HuH-7.5 (cell line): Measurements from ENCODE around the gene DYNLT2B.
"Not testable (repeated sequence)": the region's sequence is repeated elsewhere in the genome, so short reads cannot be mapped to it uniquely, and the experiment has no call there.

Experiments used
- DNase-seq: peaks from one replicate; pipeline ENCODE4 v3.0.0; 2011; ENCODE audit warnings: low spot score

The DYNLT2B gene

GRCh38 chr3:196323691-196324090 is 5.7 kb upstream of the DYNLT2B start:
- no peak for DNase-seq

- DNase-seq = no peak
Measured at GRCh38 chr3:196323016-196323415, 5.0 kb upstream of the DYNLT2B start.

DNA sequence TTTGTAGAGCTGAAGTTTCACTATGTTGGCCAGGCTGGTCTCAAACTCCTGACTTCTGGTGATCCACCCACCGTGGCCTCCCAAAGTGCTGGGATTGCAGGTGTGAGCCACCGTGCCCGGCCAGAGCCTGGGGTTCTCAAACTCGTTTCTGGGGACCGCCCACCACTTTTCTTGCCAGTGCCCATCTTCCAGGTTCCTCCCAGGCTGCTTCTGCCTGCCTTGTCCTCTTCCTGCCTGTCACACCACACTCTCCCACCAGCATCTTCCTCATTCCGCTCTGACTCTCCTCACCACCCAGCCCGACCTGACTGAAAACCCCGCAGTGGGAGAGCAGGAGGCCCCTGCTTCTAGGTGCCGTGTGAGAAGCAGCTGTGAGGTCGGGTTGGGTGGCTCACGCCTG is 3.1 kb upstream of the DYNLT2B start:
- DNase-seq = no peak

DNA sequence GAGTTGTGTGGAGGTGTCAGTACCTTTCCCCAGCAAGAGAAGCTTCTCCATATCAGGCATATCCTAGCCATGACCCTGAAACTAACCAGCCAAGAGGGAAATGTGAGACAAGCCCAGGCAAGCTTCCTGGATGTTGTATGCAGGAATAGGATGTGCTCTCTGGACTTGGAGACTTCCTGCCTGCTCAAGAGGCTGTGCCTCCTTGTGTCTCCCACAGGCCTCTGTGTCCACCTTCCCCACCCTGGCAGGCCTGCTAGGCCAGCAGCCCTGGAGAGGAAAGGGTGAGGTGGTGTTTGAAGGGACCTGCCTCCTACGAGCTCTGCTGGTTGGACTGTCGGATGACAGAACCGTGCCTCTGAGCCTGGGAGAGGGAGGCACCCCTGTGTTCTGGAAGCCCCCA is 2.1 kb upstream of the DYNLT2B start:
- DNase-seq = no peak

GRCh38 chr3:196316799-196317686 is 997 bp downstream of the DYNLT2B start:
- DNase-seq = not testable (repeated sequence)

- DNase-seq = no peak
Measured at GRCh38 chr3:196315821-196316220, 2.2 kb downstream of the DYNLT2B start.

DNA sequence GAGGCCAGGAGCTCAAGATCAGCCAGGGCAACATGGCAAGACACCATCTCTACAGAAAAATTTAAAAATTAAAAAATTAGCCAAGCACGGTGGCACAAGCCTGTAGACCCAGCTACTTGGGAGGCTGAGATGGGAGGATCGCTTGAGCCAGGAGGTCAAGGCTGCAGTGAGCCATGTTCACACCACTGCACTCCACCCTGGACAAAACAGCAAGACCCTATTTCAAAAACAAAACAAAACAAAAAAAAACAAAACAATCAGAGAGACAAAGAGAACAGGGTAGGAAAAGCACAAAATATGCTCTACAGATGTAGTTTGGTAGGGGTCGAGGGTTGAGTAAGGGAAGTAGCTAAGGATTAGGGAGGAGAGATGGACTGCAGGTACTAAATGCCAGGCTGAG is 3.4 kb downstream of the DYNLT2B start:
- no peak for DNase-seq

- not testable (repeated sequence) for DNase-seq
Measured at GRCh38 chr3:196314086-196314485, 4.0 kb downstream of the DYNLT2B start.

DNA sequence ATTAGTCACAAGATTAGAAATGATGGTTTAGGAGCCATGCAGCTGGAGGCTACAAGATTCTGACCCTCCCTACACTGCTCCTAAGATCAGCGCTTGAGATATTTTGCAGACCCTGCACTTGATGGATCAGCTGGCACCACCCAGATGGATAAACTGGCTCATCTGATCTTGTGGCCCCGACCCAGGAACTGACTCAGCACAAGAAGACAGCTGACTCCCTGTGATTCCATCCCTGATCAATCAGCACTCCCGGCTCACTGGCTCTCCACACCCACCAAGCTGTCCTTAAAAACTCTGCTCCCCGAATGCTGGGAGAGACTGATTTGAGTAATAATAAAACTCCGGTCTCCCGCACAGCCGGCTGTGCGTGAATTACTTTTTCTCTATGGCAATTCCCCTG is 15.1 kb downstream of the DYNLT2B start:
- DNase-seq = not testable (repeated sequence)

DNA sequence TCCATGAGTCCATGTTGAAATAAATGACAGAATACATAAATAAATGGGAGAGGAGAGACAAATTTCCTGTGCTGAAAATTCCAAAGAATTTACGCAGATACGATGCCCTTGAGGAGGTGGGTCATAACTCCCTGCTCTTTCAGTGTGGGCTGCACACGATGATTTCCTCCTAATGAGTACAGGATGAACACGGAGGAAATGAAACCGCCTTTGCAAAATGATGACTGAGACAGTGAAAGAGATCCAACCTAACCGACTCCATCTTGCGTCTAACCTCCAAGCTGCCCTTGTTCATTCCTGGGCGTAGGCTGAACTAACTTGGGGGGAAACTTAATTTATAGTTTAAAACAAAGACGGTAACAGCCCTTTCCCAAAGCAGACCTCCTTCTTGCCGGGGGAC is 15.5 kb downstream of the DYNLT2B start:
- DNase-seq = not testable (repeated sequence)

- no peak for DNase-seq
Measured at GRCh38 chr3:196298521-196298920, 19.5 kb downstream of the DYNLT2B start.

GRCh38 chr3:196292286-196292923 is 25.6 kb downstream of the DYNLT2B start:
- DNase-seq = no peak

GRCh38 chr3:196288141-196288460 is 29.9 kb downstream of the DYNLT2B start:
- peak; percentile 36 for DNase-seq

DNA sequence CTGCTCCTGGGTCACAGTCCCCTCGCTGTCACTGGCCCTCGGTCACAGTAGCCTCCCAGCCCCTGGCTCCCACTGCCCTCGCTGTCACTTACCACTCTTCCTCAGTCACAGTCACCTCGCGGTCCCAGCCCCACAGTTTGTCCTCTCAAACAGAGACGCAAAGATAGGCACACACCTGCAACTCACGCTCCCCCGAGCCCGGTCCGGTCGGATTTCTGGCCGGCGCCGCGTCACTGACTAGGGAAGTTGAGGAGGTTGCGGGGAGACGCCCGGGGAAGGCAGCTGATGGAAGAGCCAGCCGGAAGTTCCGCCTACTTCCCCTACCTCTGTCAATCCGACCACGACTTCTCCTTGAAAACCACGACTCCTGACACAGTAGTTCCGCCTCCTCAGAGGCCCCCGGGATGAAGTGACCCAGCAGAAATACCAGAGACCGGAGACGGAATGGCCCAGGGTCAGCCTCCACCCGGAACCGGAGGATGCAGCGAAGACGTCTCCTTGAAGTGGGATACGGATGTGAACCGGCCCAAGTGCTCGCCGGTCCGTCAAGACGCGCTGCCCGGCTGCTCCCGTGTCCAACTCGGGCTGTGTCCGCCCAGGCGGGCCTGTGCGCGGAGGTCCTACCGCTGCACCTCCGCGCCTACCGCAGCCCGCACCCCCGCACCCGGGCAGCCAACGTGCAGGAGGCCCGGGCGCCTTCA is 30.4 kb downstream of the DYNLT2B start, which contains the start of gene PCYT1A:
PCYT1A (minus strand) TSS at position 287 of the 701 bp plus-strand sequence. CDS start 17,195 bp downstream, outside the sequence.
- peak; percentile 88 for DNase-seq

GRCh38 chr3:196287090-196287439 is 31.0 kb downstream of the DYNLT2B start:
- DNase-seq = peak; percentile 11

DNA sequence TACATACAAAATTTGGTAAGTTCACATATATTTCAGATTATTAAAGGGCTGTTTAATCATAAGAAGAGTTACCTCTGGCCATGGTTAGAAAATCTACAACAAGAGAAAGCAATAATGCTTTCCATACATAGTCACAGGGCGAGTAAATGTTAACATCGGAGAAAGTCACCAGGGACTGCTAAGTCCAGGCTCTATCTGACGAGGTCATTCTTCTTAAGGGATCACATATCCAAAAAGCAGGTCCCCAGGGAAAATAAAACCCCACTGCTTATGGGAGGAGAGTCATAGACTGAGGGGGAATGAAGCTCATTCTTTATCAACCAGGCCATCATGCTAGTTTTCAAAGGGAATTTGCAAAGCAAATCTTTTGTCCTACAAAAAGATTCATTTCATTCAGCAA is 33.6 kb downstream of the DYNLT2B start:
- DNase-seq = no peak

GRCh38 chr3:196281962-196282361 is 36.1 kb downstream of the DYNLT2B start:
- DNase-seq = no peak

GRCh38 chr3:196280689-196281440 is 37.2 kb downstream of the DYNLT2B start:
- DNase-seq = no peak

GRCh38 chr3:196275126-196275525 is 42.9 kb downstream of the DYNLT2B start:
- no peak for DNase-seq

- no peak for DNase-seq
Measured at GRCh38 chr3:196274585-196274984, 43.5 kb downstream of the DYNLT2B start.

GRCh38 chr3:196273655-196274054 is 44.4 kb downstream of the DYNLT2B start:
- DNase-seq = no peak

DNA sequence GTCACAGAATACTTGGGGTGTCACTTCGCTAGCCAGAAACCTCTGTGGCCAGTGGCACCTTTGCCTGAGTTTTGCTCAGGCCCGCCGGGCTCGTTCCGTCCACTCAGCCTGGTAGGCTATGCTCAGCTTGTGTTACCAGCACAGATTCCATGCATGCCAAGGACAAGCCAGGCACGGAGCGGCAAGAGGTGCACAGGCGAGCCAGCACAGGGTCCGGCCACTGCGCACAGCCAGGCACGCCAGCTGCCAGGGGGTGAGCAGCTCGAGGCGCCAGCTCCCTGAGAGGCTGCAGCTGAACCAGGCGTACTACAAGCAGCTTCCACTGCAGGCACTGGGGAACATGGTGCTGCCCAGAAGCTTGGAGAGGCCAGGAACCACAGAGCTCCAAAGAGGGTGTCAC is 45.2 kb downstream of the DYNLT2B start:
- no peak for DNase-seq
